Activated CD8-positive, alpha-beta T cell treated with anti-CD3 and anti-CD28 coated beads for 36 hours (primary cell): Measurements from ENCODE around the gene DDX46. TPM values are rescaled to one million over a fixed set of nuclear protein-coding genes. Genes with fewer than 3 reads are reported as not detected.

Source experiments
- ATAC-seq: fragments of 200-7000 bp; cut with Tn5 transposase; one replicate; pipeline ENCODE4 v1.10.0; 2021; ENCODE audit warnings: mild to moderate bottlenecking, moderate library complexity
- CTCF ChIA-PET: fragments of 350-600 bp; sonication (Branson Sonifier 250); formaldehyde crosslinking; loops from one replicate; lab custom pipeline; 2021; ENCODE audit warnings: antibody characterized with exemption; lab: Charles Lee
- POLR2A ChIA-PET: fragments of 350-600 bp; sonication (Branson Sonifier 250); formaldehyde crosslinking; loops from one replicate; lab custom pipeline; 2021; ENCODE audit warnings: antibody characterized with exemption; lab: Charles Lee
- DNase-seq: peaks from one replicate; pipeline ENCODE4 v3.0.0-alpha.2; 2020
- H3K27ac Mint-ChIP-seq: one replicate; pipeline ENCODE4 v1.8.0; 2021; ENCODE audit warnings: mild to moderate bottlenecking, mixed read lengths
- H3K27me3 Mint-ChIP-seq: one replicate; pipeline ENCODE4 v1.8.0; 2021; ENCODE audit warnings: mixed read lengths
- H3K36me3 Mint-ChIP-seq: one replicate; pipeline ENCODE4 v1.8.0; 2021; ENCODE audit warnings: low read depth, mixed read lengths
- H3K4me1 Mint-ChIP-seq: one replicate; pipeline ENCODE4 v1.8.0; 2021; ENCODE audit warnings: low read depth, mixed read lengths
- H3K4me3 Mint-ChIP-seq: one replicate; pipeline ENCODE4 v1.8.0; 2021; ENCODE audit warnings: mild to moderate bottlenecking, moderate library complexity, mixed read lengths
- H3K9me3 Mint-ChIP-seq: one replicate; pipeline ENCODE4 v1.8.0; 2021; ENCODE audit warnings: mixed read lengths
- CTCF ChIP-seq: fragments of 200-600 bp; IDR thresholded peaks from one replicate; pipeline ENCODE4 v1.8.0; 2022; ENCODE audit warnings: antibody characterized with exemption, mild to moderate bottlenecking
- intact Hi-C: fragments of 100-400 bp; cut with micrococcal nuclease; formaldehyde crosslinking; loops from one replicate; pipeline ENCODE4 v1.10.0; 2022
- total RNA-seq, 2 experiments: library from RNA; stranded (reverse); gene quantifications; one replicate each; pipeline ENCODE4 v1.2.3, GENCODE V29; 2021

The DDX46 gene
- total RNA-seq, 2 experiments from 2014 or later, result 60.8 to 67.9 TPM

DNA sequence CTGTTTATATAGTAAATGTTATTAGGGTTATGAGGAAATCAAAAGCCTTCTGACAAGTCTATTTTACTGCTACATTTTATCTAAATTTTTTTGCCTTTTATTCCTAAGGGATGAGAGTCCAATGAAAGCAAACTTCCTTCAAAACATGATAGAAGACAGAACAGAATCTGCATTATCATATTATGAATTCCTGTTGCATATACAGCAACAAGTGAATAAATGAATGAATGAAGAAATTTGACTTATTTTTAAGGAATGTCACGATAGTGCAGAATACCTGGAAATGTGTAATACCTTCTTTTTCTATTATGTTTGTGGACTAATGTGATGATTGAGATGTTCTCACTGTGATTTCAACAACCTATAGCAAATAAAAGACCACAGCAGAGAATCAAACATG, 33.7 kb upstream of the DDX46 start:
- Mint-ChIP-seq H3K9me3 (no peaks in the 10 kb centered on the region), H3K27me3 (no peaks in the 10 kb centered on the region), H3K4me1 (no peaks in the 10 kb centered on the region), H3K4me3 (no peak overlapping the region), H3K36me3 (peaks cover 9% of the 10 kb centered on the region), H3K27ac (no peak overlapping the region)
- CTCF ChIA-PET, result interaction anchor here (1.3 kb wide), 1 partner anchor 23 kb away, joined by 3 read pairs; no protein-coding TSS in a partner anchor
- ATAC-seq (no peak), DNase-seq (no peak)
- intact Hi-C loops, result no loop called here
- POLR2A ChIA-PET, result interaction anchor here (1.5 kb wide), 1 partner anchor 14 kb away, joined by 4 read pairs; the partner anchor contains the start of gene CAMLG
- no peak for TF ChIP-seq CTCF

DNA sequence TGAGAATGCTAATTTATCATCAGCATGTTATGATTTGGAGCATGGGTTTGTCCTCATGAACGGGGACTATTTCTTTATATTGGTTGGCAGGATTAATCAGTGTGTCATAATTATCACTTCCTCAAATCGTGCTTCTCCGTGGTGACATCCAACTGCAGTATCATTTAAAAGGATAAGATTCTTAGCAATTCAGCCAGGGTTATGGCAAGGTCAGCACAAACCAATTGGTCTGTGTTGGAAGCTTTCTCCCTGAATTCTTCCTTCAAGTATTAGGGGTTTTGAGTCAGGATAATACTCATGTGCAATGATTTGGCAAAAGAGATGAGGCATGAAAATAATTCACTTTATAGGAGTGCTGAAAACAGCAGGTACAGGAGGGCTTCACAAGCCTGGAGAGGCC, 25.8 kb upstream of the DDX46 start:
- H3K36me3 Mint-ChIP-seq, result no peaks in the 10 kb centered on the region
- ATAC-seq (no peak), DNase-seq (no peak)
- H3K4me1 Mint-ChIP-seq, result peaks cover 3% of the 10 kb centered on the region
- intact Hi-C loops, result no loop called here
- H3K27ac Mint-ChIP-seq, result no peak overlapping the region
- H3K27me3 Mint-ChIP-seq, result no peaks in the 10 kb centered on the region
- TF ChIP-seq CTCF, result no peak
- H3K4me3 Mint-ChIP-seq, result no peak overlapping the region
- ChIA-PET POLR2A (interaction anchor here (0.6 to 0.8 kb wide), 2 partner anchors 8 to 167 kb away, joined by 3 read pairs; no protein-coding TSS in a partner anchor), CTCF (no interaction called here)
- no peaks in the 10 kb centered on the region for H3K9me3 Mint-ChIP-seq

- Mint-ChIP-seq H3K27ac (no peak overlapping the region), H3K27me3 (no peaks in the 10 kb centered on the region), H3K4me3 (no peak overlapping the region), H3K36me3 (peaks cover 7% of the 10 kb centered on the region), H3K9me3 (no peaks in the 10 kb centered on the region), H3K4me1 (peaks cover 14% of the 10 kb centered on the region)
- DNase-seq, result peak; percentile 18
- TF ChIP-seq CTCF, result no peak
- CTCF ChIA-PET, result interaction anchor here (1.0 to 2.0 kb wide), 3 partner anchors 23 to 169 kb away, joined by 3 to 7 read pairs (median 5); partner anchors contain the start of genes DDX46 and PCBD2
- no peak for ATAC-seq
- intact Hi-C loops, result no loop called here
- POLR2A ChIA-PET, result interaction anchor here (0.7 to 1.4 kb wide), 3 partner anchors 41 to 558 kb away, joined by 3 to 6 read pairs (median 4); partner anchors contain the start of genes PCBD2 and SKP1
These were observed 23.3 kb upstream of the DDX46 start for GRCh38 chr5:134735243-134735642.

GRCh38 chr5:134736173-134736812, 22.3 kb upstream of the DDX46 start:
- ATAC-seq (no peak), DNase-seq (no peak)
- TF ChIP-seq CTCF, result no peak
- Mint-ChIP-seq H3K36me3 (peaks cover 7% of the 10 kb centered on the region), H3K27ac (no peak overlapping the region), H3K27me3 (no peaks in the 10 kb centered on the region), H3K4me3 (no peak overlapping the region), H3K9me3 (no peaks in the 10 kb centered on the region), H3K4me1 (peaks cover 14% of the 10 kb centered on the region)
- ChIA-PET CTCF (interaction anchor here (1.3 to 2.0 kb wide), 2 partner anchors 22 to 149 kb away, joined by 7 to 10 read pairs; partner anchors contain the start of gene DDX46), POLR2A (interaction anchor here (0.6 to 1.4 kb wide), 5 partner anchors 12 to 168 kb away, joined by 3 to 6 read pairs (median 3); partner anchors contain the start of gene PCBD2)
- intact Hi-C loops, result no loop called here
